GM19193 (cell line): ENCODE data around the gene GJD3.

Experiments used
- POLR2A ChIP-seq: IDR thresholded peaks from 4 replicates; pipeline ENCODE4 v1.6.1; 2011; ENCODE audit not compliant: insufficient read depth, insufficient read length; ENCODE audit errors: extremely low read depth

GJD3 gene

GRCh38 chr17:40315678-40316570 lies 48.6 kb downstream of the GJD3 start:
- TF ChIP-seq POLR2A: no peak

- no peak for TF ChIP-seq POLR2A
Measured at GRCh38 chr17:40315206-40315605, 49.3 kb downstream of the GJD3 start.

DNA sequence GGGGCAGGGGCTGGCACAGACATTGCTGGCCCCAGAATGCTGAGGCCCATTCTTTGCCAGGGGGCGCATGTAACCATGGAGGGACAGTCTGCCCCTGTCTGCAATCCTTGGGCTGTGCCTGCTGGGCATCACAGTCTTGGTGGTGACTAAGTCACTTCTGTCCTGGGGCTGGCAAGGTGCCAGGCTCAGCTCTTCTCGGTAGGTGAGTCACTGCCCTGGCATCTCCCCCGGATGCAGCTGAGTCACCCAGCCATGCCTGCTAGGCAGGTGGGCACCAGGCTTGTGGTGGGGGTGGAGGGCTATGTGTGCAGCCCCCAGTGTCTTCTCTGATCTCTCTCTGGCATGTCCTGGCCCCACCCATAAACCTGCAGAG lies 50.0 kb downstream of the GJD3 start:
- no peak for TF ChIP-seq POLR2A

DNA sequence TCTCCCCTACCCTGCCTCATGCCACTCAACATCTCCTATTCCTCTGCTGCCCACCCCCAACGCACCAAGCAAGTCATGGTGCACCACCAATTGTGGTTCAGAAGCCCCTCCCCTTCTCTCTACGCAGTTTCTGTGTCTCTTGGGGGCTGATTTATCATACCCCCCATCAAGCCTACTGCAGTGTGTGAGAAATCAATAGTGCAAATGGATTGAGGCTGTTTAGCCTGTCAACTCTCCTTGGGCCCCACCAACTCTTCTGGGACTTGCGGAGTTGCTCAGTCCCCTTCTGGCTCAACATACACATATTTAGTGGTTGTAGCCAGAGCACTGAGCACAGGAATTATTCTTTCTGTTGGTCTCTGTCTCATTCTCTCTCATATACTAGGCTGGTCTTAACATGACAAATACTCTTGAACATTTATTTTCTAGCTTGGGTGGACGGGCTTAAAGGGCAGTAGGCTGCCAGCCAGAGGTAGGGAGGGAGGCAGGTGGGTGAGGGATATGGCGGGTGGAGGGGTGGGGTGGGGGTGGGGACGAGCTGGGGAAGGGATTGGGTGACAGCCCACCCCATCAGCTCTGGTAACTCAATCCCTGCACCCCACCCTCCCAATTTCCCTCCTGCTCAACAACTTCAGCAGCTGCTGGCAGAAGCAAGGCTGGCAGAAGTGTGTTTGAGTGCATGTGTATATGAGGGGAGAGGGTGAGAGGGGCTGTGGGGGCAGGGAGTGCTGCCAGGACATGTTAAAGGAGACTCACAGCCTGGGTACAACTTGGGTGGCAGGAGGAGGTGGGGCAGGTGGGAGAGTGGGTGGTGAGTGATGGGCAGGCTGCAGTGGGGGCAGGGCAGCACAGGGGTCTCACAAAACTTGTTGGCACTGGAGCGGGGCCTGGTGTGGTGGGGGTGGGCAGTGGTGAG lies 50.6 kb downstream of the GJD3 start:
- no peak for TF ChIP-seq POLR2A
